GM12865 (cell line): ENCODE results near the gene SLC29A3.
"Not testable (repeated sequence)": the region's sequence is repeated elsewhere in the genome, so short reads cannot be mapped to it uniquely, and the experiment has no call there.

Experiments used
- DNase-seq: peaks from one replicate; pipeline ENCODE4 v3.0.0; 2010; ENCODE audit warnings: low read depth
- H3K4me3 ChIP-seq: 2 replicates; pipeline ENCODE4 v1.5.1; 2011; ENCODE audit warnings: mild to moderate bottlenecking, low read depth, low read length, control low read depth
- TF ChIP-seq, protein P1 (sequence below): IDR thresholded peaks from 2 replicates; pipeline ENCODE4 v1.5.1; 2011; ENCODE audit warnings: low read length, control low read depth, low read depth, inconsistent platforms; ENCODE audit not compliant: insufficient read depth; ENCODE audit errors: missing control alignments

SLC29A3 gene

DNA sequence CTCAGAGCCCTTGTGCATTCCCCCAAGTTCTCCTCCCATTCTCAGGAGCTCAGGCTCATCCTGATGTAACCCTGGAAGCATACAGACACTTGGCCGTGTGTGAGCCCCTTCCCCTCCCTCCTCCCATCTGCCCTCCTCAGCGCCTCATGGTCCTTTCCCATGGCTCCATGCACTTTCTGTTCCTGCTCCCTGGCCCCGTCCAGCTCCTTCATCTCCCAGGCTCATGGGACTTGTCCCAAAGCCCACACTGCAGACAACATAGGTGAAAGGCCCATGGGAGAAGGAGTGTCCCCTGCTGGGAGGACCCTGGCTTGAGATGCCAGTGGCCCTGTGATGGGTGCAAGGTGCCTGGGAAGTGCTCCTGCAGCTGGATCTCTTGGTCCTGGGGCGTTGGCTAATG, 24.2 kb upstream of the SLC29A3 start:
- TF ChIP-seq, protein P1, sequence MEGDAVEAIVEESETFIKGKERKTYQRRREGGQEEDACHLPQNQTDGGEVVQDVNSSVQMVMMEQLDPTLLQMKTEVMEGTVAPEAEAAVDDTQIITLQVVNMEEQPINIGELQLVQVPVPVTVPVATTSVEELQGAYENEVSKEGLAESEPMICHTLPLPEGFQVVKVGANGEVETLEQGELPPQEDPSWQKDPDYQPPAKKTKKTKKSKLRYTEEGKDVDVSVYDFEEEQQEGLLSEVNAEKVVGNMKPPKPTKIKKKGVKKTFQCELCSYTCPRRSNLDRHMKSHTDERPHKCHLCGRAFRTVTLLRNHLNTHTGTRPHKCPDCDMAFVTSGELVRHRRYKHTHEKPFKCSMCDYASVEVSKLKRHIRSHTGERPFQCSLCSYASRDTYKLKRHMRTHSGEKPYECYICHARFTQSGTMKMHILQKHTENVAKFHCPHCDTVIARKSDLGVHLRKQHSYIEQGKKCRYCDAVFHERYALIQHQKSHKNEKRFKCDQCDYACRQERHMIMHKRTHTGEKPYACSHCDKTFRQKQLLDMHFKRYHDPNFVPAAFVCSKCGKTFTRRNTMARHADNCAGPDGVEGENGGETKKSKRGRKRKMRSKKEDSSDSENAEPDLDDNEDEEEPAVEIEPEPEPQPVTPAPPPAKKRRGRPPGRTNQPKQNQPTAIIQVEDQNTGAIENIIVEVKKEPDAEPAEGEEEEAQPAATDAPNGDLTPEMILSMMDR = no peak
- H3K4me3 ChIP-seq = no peak overlapping the region
- DNase-seq = no peak

DNA sequence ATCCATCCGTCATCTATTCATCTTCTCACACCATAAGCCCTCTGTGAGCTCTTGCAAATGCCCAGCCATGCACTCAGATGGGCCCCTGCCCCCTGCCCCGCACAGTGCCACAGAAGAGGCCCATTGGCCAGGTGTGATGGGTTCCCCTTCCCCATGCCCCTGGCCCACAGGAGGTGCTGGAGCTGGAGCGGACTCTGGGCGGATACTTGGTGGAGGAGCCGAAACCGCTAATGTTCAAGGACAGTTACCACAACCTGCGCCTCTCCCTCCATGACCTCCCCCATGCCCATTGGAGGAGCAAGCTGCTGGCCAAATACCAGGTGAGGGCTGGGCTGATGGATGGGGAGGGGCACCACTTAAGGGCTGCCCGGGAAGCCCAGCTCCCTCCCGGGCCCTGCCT, 23.4 kb upstream of the SLC29A3 start:
- H3K4me3 ChIP-seq = no peak overlapping the region
- DNase-seq = no peak
- TF ChIP-seq, protein P1 = no peak

DNA sequence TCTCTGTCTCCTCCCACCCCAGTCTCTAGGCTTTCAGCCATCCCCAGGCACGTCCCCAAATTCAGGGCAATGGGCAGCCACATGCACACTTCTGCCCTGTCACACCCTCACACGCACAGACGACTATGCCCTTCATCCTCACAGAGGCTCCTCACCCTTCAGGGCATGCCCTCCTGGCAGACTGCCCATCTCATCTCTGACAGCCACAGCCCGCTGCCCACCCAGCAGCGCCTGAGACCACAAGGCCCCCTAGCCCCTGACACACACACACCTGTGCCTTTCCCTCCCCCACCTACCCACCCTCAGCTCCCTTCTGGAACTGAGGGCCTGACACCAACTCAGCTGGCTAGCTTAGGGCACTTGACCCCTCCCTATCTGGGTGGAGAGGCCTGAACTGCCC, 23.0 kb upstream of the SLC29A3 start:
- no peak for DNase-seq
- no peak overlapping the region for H3K4me3 ChIP-seq
- TF ChIP-seq, protein P1 = no peak

DNA sequence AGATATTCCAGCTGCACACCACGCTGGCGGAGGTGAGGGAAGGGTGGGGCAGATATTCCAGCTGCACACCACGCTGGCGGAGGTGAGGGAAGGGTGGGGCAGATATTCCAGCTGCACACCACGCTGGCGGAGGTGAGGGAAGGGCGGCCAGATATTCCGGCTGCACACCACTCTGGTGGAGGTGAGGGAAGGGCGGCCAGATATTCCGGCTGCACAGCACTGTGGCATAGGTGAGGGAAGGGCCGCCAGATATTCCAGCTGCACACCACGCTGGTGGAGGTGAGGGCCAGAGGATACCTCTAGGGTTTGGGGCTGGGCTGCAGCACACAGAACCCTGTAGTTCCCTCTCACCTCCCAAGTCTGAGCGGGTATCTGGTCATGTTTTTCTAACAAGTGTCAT, 22.2 kb upstream of the SLC29A3 start:
- DNase-seq, H3K4me3 ChIP-seq: not testable (repeated sequence)

DNA sequence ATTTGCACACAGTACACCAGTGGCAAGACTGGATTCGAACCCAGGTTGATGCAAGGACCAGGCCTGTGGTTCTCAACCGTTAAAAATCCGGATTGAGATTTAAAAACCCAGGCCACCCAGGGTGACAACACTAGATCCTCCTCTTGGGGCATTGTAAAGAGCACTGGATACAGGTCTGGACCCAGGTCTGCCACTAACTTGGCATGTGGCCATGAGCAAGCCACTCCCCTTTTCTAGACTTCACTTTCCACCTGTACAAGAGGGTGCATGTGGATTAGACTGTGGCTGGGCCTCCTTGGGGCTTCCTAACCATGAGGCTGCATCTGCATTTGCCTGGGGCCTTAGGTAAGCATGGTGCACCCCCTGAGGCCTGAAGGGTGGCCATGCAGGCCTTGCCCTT, 21.7 kb upstream of the SLC29A3 start:
- TF ChIP-seq, protein P1 = no peak
- no peak overlapping the region for H3K4me3 ChIP-seq
- no peak for DNase-seq

DNA sequence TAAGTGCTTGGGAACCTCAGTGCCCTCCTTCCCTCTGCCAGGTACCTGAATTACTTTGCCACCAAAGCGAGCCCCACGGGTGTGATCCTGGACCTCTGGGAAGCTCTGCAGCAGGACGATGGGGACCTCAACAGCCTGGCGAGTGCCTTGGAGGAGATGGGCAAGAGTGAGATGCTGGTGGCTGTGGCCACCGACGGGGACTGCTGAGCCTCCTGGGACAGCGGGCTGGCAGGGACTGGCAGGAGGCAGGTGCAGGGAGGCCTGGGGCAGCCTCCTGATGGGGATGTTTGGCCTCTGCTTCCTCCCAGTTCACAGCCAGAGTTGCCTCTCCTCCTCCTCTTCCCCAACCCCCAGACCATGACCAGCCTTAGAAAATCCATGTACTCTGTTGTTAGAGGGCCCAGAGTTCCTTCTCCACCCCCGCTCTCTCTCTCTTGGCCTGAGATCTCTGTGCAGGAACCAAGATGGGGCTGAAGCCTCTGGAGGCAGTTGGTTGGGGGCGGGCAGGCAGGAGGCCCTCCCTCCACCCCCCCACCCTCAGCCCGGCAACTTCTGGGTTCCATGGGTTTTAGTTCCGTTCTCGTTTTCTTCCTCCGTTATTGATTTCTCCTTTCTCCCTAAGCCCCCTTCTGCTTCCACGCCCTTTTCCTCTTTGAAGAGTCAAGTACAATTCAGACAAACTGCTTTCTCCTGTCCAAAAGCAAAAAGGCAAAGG, 19.8 kb upstream of the SLC29A3 start:
- no peak overlapping the region for H3K4me3 ChIP-seq
- TF ChIP-seq, protein P1 = no peak
- no peak for DNase-seq

DNA sequence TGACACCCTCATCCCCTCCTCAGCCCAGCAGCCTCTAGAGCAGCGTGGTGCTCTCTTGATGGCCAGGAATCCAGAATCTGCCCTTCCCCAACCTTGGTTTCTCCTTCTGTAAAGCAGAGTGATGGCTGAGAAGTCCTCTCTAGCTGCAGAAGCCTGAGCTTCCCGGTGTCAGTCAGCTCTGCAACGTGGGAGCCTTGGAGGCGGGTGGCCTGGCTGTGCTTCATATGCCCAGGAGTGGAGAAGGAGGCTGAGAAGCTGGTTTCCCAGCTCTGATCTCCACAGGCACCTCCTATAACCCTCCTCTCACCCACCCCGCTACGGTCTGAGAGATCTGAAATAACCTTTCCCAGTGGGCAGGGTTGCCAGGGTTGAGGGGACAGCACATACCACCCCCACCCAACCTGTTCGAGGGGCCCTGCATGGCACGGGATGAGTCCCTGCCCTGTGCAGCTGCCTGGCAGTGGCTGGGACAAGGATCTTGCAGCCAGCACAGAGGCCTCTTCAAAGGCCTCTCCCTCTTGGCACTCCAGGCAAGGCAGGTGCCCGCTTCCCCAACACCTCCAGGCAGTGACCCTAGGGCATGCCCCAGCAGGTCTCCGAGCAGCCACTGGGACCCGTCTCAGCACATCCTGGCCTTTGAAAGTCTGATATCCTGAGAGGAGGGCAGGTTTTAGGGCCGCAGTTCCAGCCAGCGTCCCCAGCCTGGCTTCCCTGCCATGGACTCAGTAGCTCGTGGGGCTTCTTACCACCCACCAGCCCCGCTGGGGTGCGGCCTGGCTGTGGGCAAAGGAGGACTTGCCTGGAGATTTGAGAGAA, 18.3 kb upstream of the SLC29A3 start:
- TF ChIP-seq, protein P1 = no peak
- no peak for DNase-seq
- no peak overlapping the region for H3K4me3 ChIP-seq
